HEK293T (cell line): ENCODE results near the gene CACNA1G.

ENCODE experiments used
- LEF1 ChIP-seq: fragments of 450-650 bp; IDR thresholded peaks from 2 replicates; pipeline ENCODE4 v1.6.1; 2017; ENCODE audit warnings: mild to moderate bottlenecking, borderline replicate concordance
- ZNF384 ChIP-seq: fragments of 450-650 bp; IDR thresholded peaks from 2 replicates; pipeline ENCODE4 v1.6.1; 2016

- TF ChIP-seq LEF1 (no peak), ZNF384 (no peak)
These were observed 6.3 kb upstream of the CACNA1G start for GRCh38 chr17:50554201-50554600.
